A549 (cell line): ENCODE data around the gene NXPH1. TPM values are rescaled to one million over a fixed set of nuclear protein-coding genes. Genes with fewer than 3 reads are reported as not detected.

Source experiments
- ATAC-seq, 2 experiments: fragments of 200-7000 bp in 1 of 2; fragments of >200 bp in 1 of 2; cut with Nextera tagmentation in 1 of 2; cut with Tn5 transposase in 1 of 2; 3 replicates each; pipeline versions ENCODE4 v1.8.0 to v1.9.1; 2018 to 2020; ENCODE audit warnings: mild to moderate bottlenecking in 1 of 2, moderate library complexity in 1 of 2
- CTCF ChIA-PET: fragments of 300-600 bp; sonication (Branson Sonifier 250); formaldehyde crosslinking; extraction: SDS; loops from one replicate; lab custom pipeline; 2021; ENCODE audit warnings: antibody characterized with exemption, inconsistent platforms; lab: Yijun Ruan, JAX
- POLR2A ChIA-PET: fragments of 350-600 bp; formaldehyde crosslinking; extraction: SDS; loops from one replicate; lab custom pipeline; 2021; ENCODE audit warnings: antibody characterized with exemption, inconsistent platforms; lab: Yijun Ruan, JAX
- DNase-seq, 2 experiments: peaks; one replicate each; pipeline versions ENCODE4 v3.0.0 to v3.0.0-alpha.2; 2011 to 2016; ENCODE audit warnings: low read depth in 1 of 2, low spot score in 1 of 2
- FAIRE-seq: peaks from 2 replicates; lab custom pipeline; 2011; peaks lifted over from hg19 to GRCh38; lab: Jason Lieb, UNC
- H3K27ac ChIP-seq, 2 experiments: fragments of >200 bp; sonication (Bioruptor Twin); formaldehyde crosslinking; 3 replicates each; pipeline ENCODE4 v1.5.1; 2016 to 2017
- H3K4me1 ChIP-seq: fragments of >200 bp; sonication (Bioruptor Twin); formaldehyde crosslinking; 3 replicates; pipeline ENCODE4 v1.6.1; 2016
- H3K4me2 ChIP-seq: fragments of >200 bp; sonication (Bioruptor Twin); formaldehyde crosslinking; 3 replicates; pipeline ENCODE4 v1.6.1; 2016
- H3K4me3 ChIP-seq: fragments of >200 bp; sonication (Bioruptor Twin); formaldehyde crosslinking; 3 replicates; pipeline ENCODE4 v1.5.1; 2016
- H3K9me3 ChIP-seq: fragments of >200 bp; sonication (Bioruptor Twin); formaldehyde crosslinking; 3 replicates; pipeline ENCODE4 v1.6.1; 2016
- BHLHE40 ChIP-seq: IDR thresholded peaks from 2 replicates; pipeline ENCODE4 v1.6.1; 2012; ENCODE audit warnings: low read depth, low read length, inconsistent platforms
- CBX2 ChIP-seq: fragments of 200-600 bp; sonication (generic); IDR thresholded peaks from 2 replicates; pipeline ENCODE4 v1.6.1; 2016; ENCODE audit warnings: low read depth, mild to moderate bottlenecking, borderline replicate concordance
- CEBPB ChIP-seq, 2 experiments: fragments of >200 bp in 1 of 2; sonication (Bioruptor Twin) in 1 of 2; formaldehyde crosslinking in 1 of 2; IDR thresholded peaks; 2 replicates each; pipeline ENCODE4 v1.6.1; 2012 to 2016
- EHF ChIP-seq: fragments of 250-450 bp; sonication (Bioruptor Pico); IDR thresholded peaks from 2 replicates; pipeline ENCODE4 v1.5.0; 2020; ENCODE audit warnings: mild to moderate bottlenecking
- FOSL2 ChIP-seq, 2 experiments: fragments of 450-650 bp in 1 of 2; fragments of >200 bp in 1 of 2; sonication (Bioruptor Twin) in 1 of 2; formaldehyde crosslinking; IDR thresholded peaks; 2 replicates each; pipeline versions ENCODE4 v1.5.0 to v1.6.1; 2016 to 2020; ENCODE audit warnings: mild to moderate bottlenecking in 1 of 2, moderate library complexity in 1 of 2
- GATA3 ChIP-seq: IDR thresholded peaks from 2 replicates; pipeline ENCODE4 v1.6.1; 2012; ENCODE audit warnings: borderline replicate concordance
- HOXB13 ChIP-seq: fragments of 250-450 bp; sonication (Bioruptor Pico); IDR thresholded peaks from 2 replicates; pipeline ENCODE4 v1.5.0; 2020; ENCODE audit warnings: low read depth, mild to moderate bottlenecking, moderate library complexity
- JUN ChIP-seq, 2 experiments: fragments of >200 bp; sonication (Bioruptor Twin); formaldehyde crosslinking; IDR thresholded peaks; 2 replicates in 1 of 2; 3 replicates in 1 of 2; pipeline ENCODE4 v1.6.1; 2016 to 2017
- KDM1A ChIP-seq: fragments of 200-600 bp; sonication (generic); IDR thresholded peaks from 2 replicates; pipeline ENCODE4 v1.6.1; 2016; ENCODE audit warnings: low read depth, mild to moderate bottlenecking
- MAZ ChIP-seq: fragments of 150-350 bp; IDR thresholded peaks from 2 replicates; pipeline ENCODE4 v1.6.1; 2014; ENCODE audit warnings: antibody characterized with exemption, low read depth, low read length, borderline replicate concordance
- NPAS2 ChIP-seq: fragments of 250-450 bp; sonication (Bioruptor Pico); IDR thresholded peaks from 2 replicates; pipeline ENCODE4 v1.8.0; 2022; ENCODE audit warnings: mild to moderate bottlenecking, moderate library complexity, borderline replicate concordance
- POLR2A ChIP-seq: IDR thresholded peaks from 2 replicates; pipeline ENCODE4 v1.6.1; 2012; ENCODE audit warnings: mild to moderate bottlenecking, low read length
- RAD21 ChIP-seq, 2 experiments: fragments of >200 bp in 1 of 2; sonication (Bioruptor Twin) in 1 of 2; formaldehyde crosslinking in 1 of 2; IDR thresholded peaks in 1 of 2; conservative IDR thresholded peaks in 1 of 2; 2 replicates in 1 of 2; 3 replicates in 1 of 2; pipeline ENCODE4 v1.6.1; 2012 to 2018; ENCODE audit warnings: inconsistent platforms in 1 of 2
- RNF2 ChIP-seq: fragments of 200-600 bp; sonication (generic); IDR thresholded peaks from 2 replicates; pipeline ENCODE4 v1.6.1; 2016; ENCODE audit warnings: low read depth, mild to moderate bottlenecking, antibody characterized with exemption, moderate library complexity, borderline replicate concordance
- TFCP2L1 ChIP-seq: fragments of 250-450 bp; sonication (Bioruptor Pico); IDR thresholded peaks from 2 replicates; pipeline ENCODE4 v1.5.0; 2021; ENCODE audit warnings: mild to moderate bottlenecking
- WGBS: methylation state at CpG from one replicate; pipeline ENCODE4 v1.1.6; 2017; ENCODE audit errors: missing lambda C conversion rate; 5-methylcytosine and 5-hydroxymethylcytosine counted together
- polyA plus RNA-seq, 4 experiments: library from polyadenylated mRNA; depleted of rRNA in 3 of 4; stranded (reverse); fragments of >200 nt; fragmentation: RNase III in 1 of 4; extraction: RNeasy Plus Mini Kit Qiagen cat#74134 plus additional on column Dnase treatment in 1 of 4; gene quantifications; 2 replicates in 3 of 4; 3 replicates in 1 of 4; pipeline ENCODE4 v1.2.3, GENCODE V29; 2011 to 2017
- TF ChIP-seq, protein P1 (sequence below): IDR thresholded peaks from 2 replicates; pipeline ENCODE4 v1.6.1; 2012; ENCODE audit warnings: low read depth, borderline replicate concordance

The NXPH1 gene
- polyA plus RNA-seq, 2 of the 4 experiments (the other 2 are of a cell fraction) = not detected

GRCh38 chr7:8785081-8785480 lies 351.7 kb downstream of the NXPH1 start (continued):
- no peak for TF ChIP-seq HOXB13 (CRISPR knock-in tag)
- no peak for TF ChIP-seq KDM1A
- no peak for TF ChIP-seq GATA3
- no peak for TF ChIP-seq MAZ
- TF ChIP-seq RAD21 (conservative IDR thresholded peaks at IDR 0.05 in 1 of 2, IDR thresholded peaks at IDR 0.05 in 1 of 2) = no peak
- TF ChIP-seq, protein P1, sequence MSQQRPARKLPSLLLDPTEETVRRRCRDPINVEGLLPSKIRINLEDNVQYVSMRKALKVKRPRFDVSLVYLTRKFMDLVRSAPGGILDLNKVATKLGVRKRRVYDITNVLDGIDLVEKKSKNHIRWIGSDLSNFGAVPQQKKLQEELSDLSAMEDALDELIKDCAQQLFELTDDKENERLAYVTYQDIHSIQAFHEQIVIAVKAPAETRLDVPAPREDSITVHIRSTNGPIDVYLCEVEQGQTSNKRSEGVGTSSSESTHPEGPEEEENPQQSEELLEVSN = no peak
- no peak for TF ChIP-seq JUN (IDR thresholded peaks at IDR 0.05)
- TF ChIP-seq, all 56 proteins: peak for 0

DNA sequence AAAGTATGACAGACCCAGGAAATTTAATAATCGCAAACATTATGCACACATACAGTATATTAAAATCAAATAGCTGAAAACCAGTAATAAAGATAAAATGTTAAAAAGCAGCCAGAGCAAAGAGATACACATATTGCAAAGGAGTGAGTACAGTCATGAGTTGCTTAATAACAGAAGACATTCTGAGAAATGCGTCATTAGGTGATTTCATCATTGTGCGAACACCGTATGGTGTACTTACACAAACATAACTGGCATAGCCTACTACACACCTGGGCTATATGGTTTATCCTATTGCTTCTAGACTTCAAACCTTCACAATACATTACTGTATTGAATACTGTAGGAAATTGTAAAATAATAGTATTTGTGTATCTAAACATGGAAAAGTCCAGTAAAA lies 367.6 kb downstream of the NXPH1 start:
- FAIRE-seq = no peak
- 82% methylated on average over 4 of the region's 4 CpGs for WGBS
- ATAC-seq = no peak

More for the DNA sequence above, 367.6 kb downstream of the NXPH1 start:
- TF ChIP-seq RAD21 (conservative IDR thresholded peaks at IDR 0.05 in 1 of 2, IDR thresholded peaks at IDR 0.05 in 1 of 2) = no peak
- TF ChIP-seq BHLHE40 = no peak
- TF ChIP-seq CBX2 = no peak
- no peak for TF ChIP-seq EHF (CRISPR knock-in tag)
- no peak for TF ChIP-seq CEBPB (IDR thresholded peaks at IDR 0.05)
- no peak for TF ChIP-seq RNF2
- TF ChIP-seq POLR2A = no peak
- no peak for TF ChIP-seq NPAS2 (CRISPR knock-in tag)
- no peak for TF ChIP-seq GATA3
- no peak for TF ChIP-seq FOSL2 (IDR thresholded peaks at IDR 0.05)
- TF ChIP-seq FOSL2 (CRISPR knock-in tag; IDR thresholded peaks at IDR 0.05) = no peak
- no peak for TF ChIP-seq TFCP2L1 (CRISPR knock-in tag)
- ChIA-PET CTCF (no interaction called here), POLR2A (no interaction called here)
- no peak overlapping the region for H3K27ac ChIP-seq
- H3K4me2 ChIP-seq = no peak overlapping the region
- H3K9me3 ChIP-seq = no peaks in the 10 kb centered on the region
- H3K4me3 ChIP-seq = no peak overlapping the region
- H3K4me1 ChIP-seq = no peaks in the 10 kb centered on the region
- no peak for DNase-seq

Other genes starting within 250 kb of the NXPH1 start
- gene ICA1, start 171.4 kb upstream of the NXPH1 start, polyA plus RNA-seq (2011; rRNA removed) = 1.6 and 2.0 TPM in 2 replicates
- 0.66 to 0.84 TPM (median 0.72 TPM) in 3 replicates for gene ICA1, start 171.4 kb upstream of the NXPH1 start, polyA plus RNA-seq (2017; fragmentation: RNase III; extraction: RNeasy Plus Mini Kit Qiagen cat#74134 plus additional on column Dnase treatment)